ENCODE results near the gene ATP7B.
"Not testable (repeated sequence)": the region's sequence is repeated elsewhere in the genome, so short reads cannot be mapped to it uniquely, and the experiment has no call there.

Gene ATP7B

DNA sequence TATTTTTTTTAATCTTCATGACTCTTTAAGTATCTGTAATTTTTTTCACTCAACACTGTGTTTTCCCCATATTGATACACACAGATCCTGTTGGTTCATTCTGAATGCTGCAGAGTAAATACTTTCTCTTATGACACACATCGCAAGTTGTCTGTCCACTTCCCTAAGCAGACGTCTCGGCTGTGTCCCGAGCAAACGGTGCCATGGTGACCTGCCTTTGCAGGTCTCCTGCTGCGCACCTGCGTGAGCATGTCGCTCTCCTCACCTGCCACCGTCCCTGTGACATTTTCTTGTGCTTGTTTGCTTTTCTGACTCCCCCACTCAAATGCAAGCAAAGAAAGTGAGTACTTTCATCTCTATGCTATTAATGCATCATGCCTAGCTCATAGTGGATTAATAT lies 91.7 kb downstream of the ATP7B start:
- no peak for DNase-seq

DNA sequence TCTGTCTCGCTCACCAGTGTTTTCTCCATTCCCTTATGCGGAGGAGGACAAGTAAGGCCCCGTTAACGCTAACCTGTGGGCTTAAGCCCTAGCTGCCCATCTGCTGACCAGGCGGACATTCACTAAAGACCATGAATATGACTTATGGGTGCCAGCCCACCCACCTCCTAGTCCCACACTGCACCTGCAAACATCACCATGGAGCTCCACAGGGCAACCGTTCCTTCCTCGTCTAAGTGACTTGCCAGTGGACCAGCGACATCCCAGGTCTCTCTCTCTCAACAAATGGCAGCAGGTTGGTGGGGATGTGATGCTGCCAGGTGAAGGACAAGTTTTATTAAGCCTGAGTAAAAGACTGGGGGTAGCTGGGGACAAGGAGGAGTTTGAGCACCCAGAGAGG lies 94.3 kb downstream of the ATP7B start:
- no peak for DNase-seq

GRCh38 chr13:51916051-51916818 lies 95.0 kb downstream of the ATP7B start:
- DNase-seq = no peak

DNA sequence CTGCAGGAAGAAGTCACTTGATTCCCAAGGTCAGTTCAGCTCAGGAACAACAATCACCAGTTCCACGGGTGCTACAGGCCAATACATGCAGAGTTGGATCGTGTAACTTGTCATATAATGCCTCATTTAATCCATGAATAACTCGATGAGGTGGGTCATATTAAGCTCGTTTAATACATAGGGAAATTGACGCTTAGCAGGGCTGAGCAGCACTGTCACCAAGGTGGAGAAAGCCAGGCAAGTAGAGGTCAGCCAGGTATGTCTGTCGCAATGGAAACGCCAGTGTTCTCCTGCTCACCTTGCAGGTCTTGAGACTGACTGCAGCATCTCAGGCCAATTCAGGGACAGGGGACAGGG lies 97.1 kb downstream of the ATP7B start:
- no peak for DNase-seq

DNA sequence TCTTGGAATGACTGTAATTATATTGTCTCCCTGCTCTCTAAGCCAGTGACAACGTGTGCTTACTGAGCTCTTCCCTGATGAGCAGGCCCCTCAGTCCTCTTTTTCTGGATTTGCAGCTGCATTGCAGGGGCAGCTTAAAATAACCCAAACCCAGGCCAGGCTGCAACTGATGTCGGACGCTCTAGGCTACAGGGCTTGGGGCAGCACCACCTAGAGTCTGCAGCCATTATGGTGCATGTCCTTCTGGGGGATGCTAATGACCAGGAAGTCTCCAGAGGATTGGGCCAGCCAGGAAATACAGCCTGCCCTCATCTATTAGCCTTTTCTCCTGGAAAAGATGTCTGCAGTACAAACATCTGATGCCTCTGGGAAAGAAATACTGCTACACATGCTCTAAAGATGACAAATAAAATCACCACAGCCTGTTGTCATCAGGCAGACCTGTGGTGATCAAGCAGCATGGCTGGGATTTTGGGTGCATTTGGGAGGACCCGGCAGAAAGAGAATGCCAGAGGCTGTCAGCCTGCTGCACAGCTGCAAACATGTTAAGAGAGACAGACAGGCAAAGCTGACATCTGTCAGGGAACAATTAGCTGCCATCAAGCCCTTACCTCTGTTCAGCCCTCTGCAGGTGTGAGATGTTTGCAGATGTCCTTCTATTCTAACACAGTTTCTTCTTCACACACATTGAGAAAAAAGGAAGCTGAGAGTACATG lies 97.7 kb downstream of the ATP7B start:
- no peak for DNase-seq

DNA sequence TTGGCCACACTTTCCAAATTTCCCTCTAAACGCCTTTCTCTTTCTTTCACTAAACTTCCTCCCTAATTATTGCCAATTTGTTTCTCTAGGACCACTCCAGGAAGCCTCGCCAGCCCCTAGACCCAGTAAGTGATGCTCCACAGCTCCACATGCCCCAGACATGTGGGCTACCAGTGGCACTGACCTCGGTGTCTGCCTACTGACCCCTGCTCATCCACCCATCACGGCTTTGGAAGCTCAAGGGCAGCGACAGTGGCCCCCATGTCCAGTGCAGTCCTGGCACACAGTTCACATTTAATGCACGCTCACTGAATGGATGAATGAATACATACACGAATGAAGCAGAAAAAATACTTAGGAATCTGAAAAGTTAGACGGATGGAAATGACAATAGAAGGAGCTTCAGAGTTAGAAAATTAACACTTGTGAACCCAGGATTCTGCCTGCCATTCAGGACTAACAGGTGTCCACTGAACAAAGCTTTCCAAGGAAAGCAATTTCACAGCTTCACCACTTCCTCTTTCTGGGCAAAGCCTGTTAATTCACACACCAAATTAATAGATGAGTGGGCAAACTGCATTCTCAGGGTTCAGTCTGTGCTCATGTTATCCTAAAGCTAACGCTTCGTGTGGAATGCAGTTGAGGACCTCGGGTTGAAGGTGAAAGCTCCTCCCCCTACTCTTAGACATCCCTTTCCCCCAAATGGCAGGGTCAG lies 98.6 kb downstream of the ATP7B start:
- no peak for DNase-seq

DNA sequence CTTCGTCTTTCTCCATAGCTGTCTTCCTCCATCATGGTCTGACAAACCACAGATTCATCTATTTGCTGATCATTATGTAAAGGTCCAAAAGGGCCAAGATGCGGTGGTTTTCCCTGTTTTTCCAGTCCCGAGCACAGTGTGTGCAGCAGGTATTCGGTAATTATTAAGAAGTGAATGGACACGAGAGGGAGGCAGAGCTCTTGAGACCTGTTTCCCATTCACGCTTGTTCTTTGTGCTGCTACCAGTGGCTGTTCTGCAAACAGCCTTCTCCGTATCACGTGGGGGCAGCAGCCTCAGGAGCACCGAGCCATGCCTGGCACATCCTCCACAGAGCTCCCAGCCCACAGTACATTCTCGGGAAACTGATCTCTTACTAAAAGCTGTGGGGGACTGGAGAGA lies 99.2 kb downstream of the ATP7B start:
- no peak for DNase-seq

DNA sequence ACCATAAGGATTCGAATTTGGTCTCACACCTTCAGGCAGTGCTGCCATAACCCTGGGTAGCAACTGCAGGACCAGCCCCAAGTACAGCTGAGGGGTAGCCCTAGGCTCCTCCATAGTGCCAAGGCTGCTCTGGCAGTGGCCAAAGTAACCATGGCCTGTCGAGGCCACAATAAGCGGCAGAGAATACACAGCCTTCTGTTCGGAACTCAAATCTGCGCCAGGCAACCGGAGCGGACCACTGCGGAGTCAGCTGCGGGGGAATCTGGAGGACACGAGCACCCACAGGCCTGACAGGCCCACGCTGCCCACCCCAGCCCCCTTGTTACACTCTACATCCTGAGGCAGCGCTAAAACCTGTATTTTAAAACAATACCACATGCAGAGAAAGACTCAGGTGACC lies 100.7 kb downstream of the ATP7B start:
- DNase-seq = no peak

DNA sequence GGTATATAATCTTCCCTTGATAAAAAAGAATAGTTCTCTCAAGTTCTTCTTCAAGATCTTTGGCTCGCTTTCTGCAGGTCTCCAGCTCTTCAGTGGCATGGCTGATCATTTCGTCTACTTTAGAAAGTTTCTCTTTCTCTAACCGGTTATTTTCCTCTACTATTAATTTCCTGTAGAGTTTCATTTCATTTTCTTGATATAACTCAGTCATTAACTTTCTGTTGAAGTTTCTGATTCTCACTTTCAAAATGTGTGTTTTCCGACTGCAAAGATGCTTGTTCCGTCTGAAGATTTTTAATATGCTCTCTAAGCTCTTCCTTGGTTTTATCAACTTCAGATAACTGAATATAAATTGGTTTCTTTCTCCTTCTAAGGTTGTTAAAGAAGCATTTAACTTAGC lies 102.0 kb downstream of the ATP7B start:
- not testable (repeated sequence) for DNase-seq

- no peak for DNase-seq
Observed at GRCh38 chr13:51907040-51907732, 104.1 kb downstream of the ATP7B start.

DNA sequence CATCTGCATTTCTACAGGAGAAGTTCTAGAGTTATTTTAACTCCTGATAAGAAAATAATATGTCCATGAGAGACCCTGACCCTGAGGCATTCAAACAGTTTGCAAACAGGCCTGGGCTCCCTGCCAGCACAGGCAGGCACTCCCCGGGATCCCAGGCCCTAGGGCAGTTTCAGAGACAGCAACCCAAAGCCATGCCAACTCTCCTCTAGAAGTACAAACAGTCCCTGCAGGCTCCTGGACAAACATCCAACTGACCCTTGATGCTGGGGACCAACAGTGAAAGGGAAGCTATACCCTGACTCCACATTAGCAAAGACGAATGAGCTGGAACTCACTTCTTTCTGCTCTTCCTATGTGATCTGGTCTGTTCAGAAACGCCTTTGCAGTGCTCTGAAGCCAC lies 104.7 kb downstream of the ATP7B start:
- no peak for DNase-seq

DNA sequence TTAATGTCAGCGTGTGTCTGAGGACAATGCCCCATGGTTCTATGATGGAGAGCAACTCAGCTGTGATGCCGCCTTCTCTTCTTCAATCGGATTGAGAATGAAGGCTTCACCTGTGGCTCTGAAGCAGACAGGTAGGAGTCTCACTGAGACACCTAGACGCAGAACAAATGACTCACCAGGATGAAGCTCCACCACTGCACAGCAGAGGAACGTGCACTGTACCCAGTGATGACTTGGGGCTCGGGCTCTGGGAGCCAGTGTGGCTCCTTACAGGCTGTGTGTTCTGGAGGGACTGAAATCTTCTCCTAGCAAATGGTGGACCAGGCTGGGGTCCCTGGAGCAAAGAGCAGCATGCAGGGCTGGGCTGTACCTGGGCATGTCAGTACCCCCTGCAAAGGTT lies 105.5 kb downstream of the ATP7B start:
- no peak for DNase-seq

DNA sequence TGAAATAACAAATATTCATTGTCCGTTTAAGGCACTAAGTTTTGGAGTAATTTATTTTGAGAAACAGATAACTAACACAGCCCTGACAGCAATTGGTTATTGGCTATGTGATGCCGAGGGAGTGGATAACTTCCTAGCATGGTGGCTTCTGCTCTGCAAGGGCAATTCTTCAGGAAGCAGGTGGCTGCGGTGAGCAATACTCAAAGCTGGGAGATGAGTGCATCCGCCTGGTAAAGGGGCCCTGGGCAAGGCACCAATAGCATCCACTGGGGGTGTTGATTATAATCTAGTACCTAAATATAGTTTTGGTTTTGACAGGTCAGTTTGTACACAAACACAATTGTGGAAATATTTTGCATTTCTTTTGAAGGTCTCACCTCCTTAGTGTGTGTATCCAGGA lies 108.5 kb downstream of the ATP7B start:
- DNase-seq = peak; percentile 86

- no peak for DNase-seq
Observed at GRCh38 chr13:51900471-51900870, 110.8 kb downstream of the ATP7B start.

GRCh38 chr13:51895906-51896888 lies 115.1 kb downstream of the ATP7B start:
- peak; percentile 62 for DNase-seq

DNA sequence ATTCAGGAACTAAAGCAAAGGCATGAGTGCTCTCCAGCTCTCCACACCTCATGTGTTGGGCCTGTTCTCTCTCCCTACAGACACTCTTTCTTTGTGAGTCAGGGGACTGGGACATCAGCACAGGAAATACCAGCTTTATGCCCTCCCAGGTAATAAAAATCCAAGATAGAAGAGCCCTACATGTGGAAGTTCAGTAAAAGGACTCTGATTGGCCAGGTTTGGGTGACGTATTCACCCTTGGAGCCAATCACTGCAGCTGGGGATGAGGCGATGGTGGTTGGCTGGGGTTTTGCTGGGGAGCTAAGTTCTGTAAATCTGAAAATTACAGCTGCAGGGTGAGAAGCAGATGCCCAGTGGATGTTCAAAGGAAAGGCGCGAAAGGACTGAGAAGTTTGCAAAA lies 117.0 kb downstream of the ATP7B start:
- DNase-seq = no peak

DNA sequence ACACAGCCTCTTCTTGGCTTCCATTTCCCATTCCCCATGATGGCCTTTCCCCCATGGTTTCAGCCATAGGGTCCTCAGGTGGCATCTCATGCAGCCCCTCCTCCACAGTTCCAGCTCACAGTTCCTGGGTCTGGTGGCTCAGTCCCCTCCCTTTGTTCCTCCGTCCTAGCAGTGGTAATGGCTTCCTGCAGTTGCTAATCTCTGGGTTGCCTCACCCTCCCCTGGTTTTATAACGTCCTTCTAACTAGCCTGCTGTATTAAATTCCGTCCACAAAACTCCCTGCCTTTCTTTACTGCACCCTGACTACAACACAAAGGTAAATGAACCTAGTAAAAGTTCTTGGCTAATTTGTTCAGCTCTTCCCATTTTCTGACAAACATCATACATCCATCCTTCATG lies 118.6 kb downstream of the ATP7B start:
- no peak for DNase-seq

- DNase-seq = no peak
Observed at GRCh38 chr13:51887468-51887867, 123.8 kb downstream of the ATP7B start.

DNA sequence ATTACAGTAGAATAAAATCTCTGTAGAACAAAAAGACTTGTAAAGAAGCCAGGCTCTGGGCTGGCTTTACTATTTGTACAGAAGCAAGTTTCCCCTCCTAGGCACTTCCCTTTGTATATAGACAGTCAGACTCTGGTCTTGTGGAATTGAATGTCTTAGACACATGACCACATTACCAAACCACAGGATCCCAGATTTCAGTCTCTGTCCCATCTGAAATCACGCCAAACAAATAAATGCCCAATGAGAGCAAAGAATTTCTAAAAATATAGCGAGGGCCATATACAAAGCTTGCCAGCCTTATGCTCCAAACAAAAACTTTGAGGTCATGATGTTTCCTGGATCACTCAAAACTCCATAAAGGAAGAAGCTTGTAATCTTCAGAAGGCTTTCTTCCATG lies 125.6 kb downstream of the ATP7B start:
- DNase-seq = no peak

DNA sequence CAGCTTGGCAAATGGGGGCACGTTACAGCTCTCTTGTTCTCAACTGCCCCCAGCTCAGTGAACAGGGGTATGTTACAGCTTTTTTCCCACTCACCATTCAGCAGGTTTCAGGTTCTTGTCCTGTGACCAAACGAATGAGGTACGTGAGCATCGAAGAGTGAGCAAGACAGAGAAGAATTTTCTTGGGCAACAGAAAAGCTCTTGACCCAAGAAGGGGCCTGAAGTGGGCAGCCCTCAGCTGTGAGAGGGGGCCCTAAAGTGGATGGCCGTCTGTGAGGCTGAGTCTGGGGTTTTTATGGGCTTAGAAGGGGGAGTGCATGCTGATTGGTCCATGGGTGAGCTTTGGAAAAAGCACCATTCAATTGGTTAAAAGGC lies 128.0 kb downstream of the ATP7B start:
- DNase-seq = no peak
